ENCODE measurements around the gene PSMF1.

PSMF1 gene

DNA sequence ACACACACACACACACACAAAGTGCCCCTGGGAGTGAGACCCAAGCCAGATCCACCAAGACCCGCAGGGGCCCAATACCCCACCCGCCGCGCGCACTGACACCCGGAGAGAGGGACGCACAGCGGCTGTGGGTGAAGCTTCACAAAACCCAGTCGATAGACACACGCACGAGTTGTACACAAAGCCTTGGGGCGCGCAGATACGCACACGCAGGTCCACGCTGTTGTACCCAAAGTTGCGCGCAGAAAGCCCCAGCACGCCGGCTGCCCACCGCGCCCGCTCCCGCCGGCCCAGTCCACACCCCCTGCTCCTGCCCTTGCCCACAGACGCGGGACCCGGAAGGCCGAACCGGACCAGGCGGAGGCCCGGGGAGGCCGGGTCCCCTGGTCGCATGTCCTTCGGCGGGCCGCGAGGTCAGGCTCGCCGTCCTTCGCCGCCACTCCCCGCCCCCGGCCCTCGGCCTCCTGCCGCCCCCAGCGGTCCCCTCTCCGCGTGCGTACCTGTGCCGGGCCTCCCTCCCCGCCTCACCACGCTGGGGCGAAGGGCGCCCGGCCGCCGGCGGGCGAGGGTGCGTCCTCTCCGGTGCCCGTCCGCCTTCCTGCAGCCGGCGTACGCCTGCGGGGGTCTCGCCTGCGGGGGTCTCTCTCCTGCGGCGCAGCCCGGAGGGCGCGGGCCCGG is 66.4 kb downstream of the PSMF1 start, which contains the start of gene TMEM74B:
Gene TMEM74B (minus strand): TSS at position 344 of the 678 bp plus-strand sequence. CDS start 1,180 bp downstream, outside the sequence.
- peaks cover 59% of the 10 kb centered on the region for H3K27me3 ChIP-seq (ENCODE audit: control insufficient read depth, insufficient read depth, low read length)
- H3K36me3 ChIP-seq (ENCODE audit: insufficient read depth, low read length) = no peaks in the 10 kb centered on the region
- no peak within 1 kb of the TSS for H3K9ac ChIP-seq (ENCODE audit: low read depth, low read length)
- peak within 1 kb of the TSS; percentile 70 for H3K4me2 ChIP-seq (ENCODE audit: low read length)
- H3K4me1 ChIP-seq (ENCODE audit: control insufficient read depth, insufficient read depth, low read length) = no peaks in the 10 kb centered on the region
- H3K9me3 ChIP-seq (replicated peaks; ENCODE audit: low read length) = no peaks in the 10 kb centered on the region
- peak within 1 kb of the TSS; percentile 57 for H3K4me3 ChIP-seq (ENCODE audit: low read length)

DNA sequence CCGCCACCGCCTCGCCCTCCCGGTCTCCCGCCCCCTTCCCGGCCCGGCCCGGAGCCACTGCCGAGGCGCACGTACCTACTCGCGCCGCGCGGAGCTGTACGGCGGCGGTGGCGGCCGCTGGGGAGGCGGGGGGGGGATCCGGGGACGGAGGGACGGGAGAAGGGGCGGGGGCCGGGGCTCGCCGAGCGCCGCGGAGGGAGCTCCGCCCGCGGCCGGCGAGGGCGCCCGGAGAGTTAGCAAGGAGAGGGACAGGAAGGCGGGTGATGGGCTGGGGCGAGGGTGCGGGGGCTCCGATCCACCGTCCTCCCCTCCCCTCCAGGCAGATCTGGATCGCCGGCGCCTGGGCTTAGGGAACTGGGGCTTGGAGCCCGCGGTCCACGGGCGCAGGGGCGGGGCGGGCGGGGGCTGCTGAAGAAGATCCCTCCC is 66.9 kb downstream of the PSMF1 start:
- Histone ChIP-seq H3K9me3 (replicated peaks; ENCODE audit: low read length) (no peaks in the 10 kb centered on the region), H3K9ac (ENCODE audit: low read depth, low read length) (no peak overlapping the region), H3K4me2 (ENCODE audit: low read length) (peak overlapping the region; percentile 70), H3K4me1 (ENCODE audit: control insufficient read depth, insufficient read depth, low read length) (no peaks in the 10 kb centered on the region), H3K4me3 (ENCODE audit: low read length) (peak overlapping the region; percentile 57), H3K36me3 (ENCODE audit: insufficient read depth, low read length) (no peaks in the 10 kb centered on the region), H3K27me3 (ENCODE audit: control insufficient read depth, insufficient read depth, low read length) (peaks cover 65% of the 10 kb centered on the region)

DNA sequence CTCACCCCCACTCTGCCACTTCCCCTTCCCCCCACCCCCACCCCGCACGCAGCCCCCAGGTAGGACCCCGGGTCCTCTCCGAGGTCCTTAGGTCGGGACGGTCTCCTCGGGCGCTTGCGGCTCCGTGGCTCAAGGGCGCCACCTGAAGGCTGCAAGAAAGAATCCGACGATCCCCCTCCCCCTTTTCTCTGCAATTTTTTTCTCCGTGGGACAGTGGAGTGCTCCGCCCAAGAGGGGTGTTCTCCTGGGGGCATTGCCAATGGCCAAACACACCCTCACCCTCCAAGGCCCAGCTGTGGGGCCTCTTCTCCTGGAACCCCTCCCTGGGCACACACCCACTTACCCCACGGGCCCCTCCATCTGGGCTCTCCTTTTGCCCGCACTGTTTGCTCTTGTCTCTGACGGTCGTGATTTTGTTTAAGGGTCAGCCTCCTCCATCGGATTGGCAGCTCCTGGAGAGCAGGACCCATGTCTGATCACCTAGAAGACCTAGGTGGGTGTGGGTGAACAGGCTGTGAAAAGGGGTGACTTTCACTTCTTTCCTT is 67.5 kb downstream of the PSMF1 start:
- H3K4me3 ChIP-seq (ENCODE audit: low read length) = no peak overlapping the region
- H3K4me1 ChIP-seq (ENCODE audit: control insufficient read depth, insufficient read depth, low read length) = no peaks in the 10 kb centered on the region
- H3K9me3 ChIP-seq (replicated peaks; ENCODE audit: low read length) = no peaks in the 10 kb centered on the region
- peak overlapping the region; percentile 18 for H3K4me2 ChIP-seq (ENCODE audit: low read length)
- no peaks in the 10 kb centered on the region for H3K36me3 ChIP-seq (ENCODE audit: insufficient read depth, low read length)
- H3K27me3 ChIP-seq (ENCODE audit: control insufficient read depth, insufficient read depth, low read length) = peaks cover 70% of the 10 kb centered on the region
- no peak overlapping the region for H3K9ac ChIP-seq (ENCODE audit: low read depth, low read length)

DNA sequence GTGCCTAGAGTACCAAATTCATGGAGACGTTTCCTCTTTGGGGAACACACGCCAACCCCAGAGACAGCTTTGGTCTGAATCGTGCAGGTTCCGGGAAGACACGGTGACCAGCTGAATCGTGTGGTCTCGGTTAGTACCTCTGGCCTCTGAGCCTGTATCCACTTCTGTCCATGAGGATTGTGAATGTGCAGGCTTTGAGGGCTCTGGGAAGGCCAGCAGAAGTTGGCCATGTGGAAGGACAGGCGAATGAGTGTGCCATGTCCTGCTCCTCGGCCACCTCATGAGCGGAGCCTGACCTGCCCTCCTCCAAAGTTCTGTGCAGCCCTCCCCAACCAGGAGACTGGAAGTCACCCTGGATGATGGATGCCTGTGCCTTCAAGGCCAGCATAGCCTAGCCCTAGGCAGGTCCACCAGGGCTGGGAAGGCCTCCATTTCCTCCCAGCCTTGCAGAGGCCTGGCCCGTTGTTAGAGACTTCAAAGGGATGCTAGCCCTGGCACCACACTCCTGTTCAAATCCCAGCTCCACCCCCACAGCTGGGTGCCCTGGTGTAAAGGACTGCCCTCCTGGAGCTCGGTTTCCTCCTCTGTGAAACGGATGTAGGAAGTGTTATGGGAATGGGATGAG is 68.1 kb downstream of the PSMF1 start:
- H3K4me2 ChIP-seq (ENCODE audit: low read length) = no peak overlapping the region
- H3K27me3 ChIP-seq (ENCODE audit: control insufficient read depth, insufficient read depth, low read length) = peaks cover 76% of the 10 kb centered on the region
- H3K9me3 ChIP-seq (replicated peaks; ENCODE audit: low read length) = no peaks in the 10 kb centered on the region
- no peak overlapping the region for H3K9ac ChIP-seq (ENCODE audit: low read depth, low read length)
- no peaks in the 10 kb centered on the region for H3K36me3 ChIP-seq (ENCODE audit: insufficient read depth, low read length)
- H3K4me3 ChIP-seq (ENCODE audit: low read length) = no peak overlapping the region
- no peaks in the 10 kb centered on the region for H3K4me1 ChIP-seq (ENCODE audit: control insufficient read depth, insufficient read depth, low read length)

DNA sequence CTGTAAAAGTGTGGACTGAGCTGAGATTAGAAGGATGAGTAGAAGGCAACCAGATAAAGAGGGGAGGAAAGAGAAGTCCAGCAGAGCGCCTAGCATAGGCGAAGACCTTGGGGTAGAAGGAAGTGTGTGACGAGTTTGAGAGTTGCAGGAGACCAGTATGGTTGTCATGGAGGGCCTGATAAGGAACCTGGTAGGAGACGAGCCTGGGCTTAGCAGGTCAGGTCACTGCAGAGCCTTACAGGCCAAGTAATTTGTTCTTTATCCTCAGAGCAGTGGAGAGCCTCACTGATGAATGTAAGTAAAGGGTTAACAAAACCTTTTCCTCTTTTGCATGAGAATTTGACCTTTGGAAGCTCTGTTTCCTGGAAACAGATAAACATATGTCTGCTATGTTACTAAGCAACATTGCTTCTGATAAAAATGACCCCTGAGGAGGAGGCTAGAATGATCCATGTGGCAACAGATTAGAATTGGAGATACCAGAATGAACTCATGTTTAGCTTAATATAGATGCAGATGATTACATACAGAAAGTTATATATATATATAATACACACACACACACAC is 69.3 kb downstream of the PSMF1 start:
- no peaks in the 10 kb centered on the region for H3K4me1 ChIP-seq (ENCODE audit: control insufficient read depth, insufficient read depth, low read length)
- no peak overlapping the region for H3K4me2 ChIP-seq (ENCODE audit: low read length)
- no peak overlapping the region for H3K4me3 ChIP-seq (ENCODE audit: low read length)
- H3K9me3 ChIP-seq (replicated peaks; ENCODE audit: low read length) = no peaks in the 10 kb centered on the region
- H3K9ac ChIP-seq (ENCODE audit: low read depth, low read length) = no peak overlapping the region
- H3K36me3 ChIP-seq (ENCODE audit: insufficient read depth, low read length) = no peaks in the 10 kb centered on the region
- H3K27me3 ChIP-seq (ENCODE audit: control insufficient read depth, insufficient read depth, low read length) = peaks cover 76% of the 10 kb centered on the region

DNA sequence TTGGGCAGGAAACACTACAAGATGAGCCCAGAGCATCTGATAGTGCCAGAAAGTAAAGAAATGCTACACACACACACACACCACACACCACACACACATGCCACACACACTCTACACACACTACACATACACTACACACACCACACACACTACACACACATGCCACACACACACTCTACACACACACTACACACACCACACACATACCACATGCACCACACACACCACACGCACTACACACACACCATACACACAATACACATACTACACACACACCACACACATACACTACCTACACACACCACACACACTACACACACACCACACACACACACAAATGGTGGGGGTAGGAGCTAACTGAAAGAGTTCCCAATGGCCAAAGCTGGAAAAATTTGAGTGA is 69.9 kb downstream of the PSMF1 start:
- no peak overlapping the region for H3K4me3 ChIP-seq (ENCODE audit: low read length)

DNA sequence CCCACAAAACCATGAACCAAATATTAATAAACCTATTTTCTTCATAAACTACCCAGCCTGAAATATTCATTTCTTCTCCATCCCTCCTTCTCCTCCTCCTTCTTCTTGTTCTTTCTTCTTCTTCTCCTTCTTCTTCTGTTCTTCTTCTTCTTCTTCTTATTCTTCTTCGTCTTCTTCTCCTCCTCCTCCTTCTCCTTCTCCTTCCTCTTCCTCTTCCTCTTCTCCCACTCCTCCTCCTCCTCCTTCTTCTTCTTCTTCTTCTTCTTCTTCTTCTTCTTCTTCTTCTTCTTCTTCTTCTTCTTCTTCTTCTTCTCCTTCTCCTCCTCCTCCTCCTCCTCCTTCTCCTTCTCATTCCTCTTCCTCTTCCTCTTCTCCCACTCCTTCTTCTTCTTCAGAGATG is 71.4 kb downstream of the PSMF1 start:
- Histone ChIP-seq H3K4me3 (ENCODE audit: low read length) (no peak overlapping the region), H3K9ac (ENCODE audit: low read depth, low read length) (no peak overlapping the region), H3K27me3 (ENCODE audit: control insufficient read depth, insufficient read depth, low read length) (peaks cover 72% of the 10 kb centered on the region), H3K36me3 (ENCODE audit: insufficient read depth, low read length) (no peaks in the 10 kb centered on the region), H3K9me3 (replicated peaks; ENCODE audit: low read length) (no peaks in the 10 kb centered on the region), H3K4me1 (ENCODE audit: control insufficient read depth, insufficient read depth, low read length) (no peaks in the 10 kb centered on the region), H3K4me2 (ENCODE audit: low read length) (no peak overlapping the region)

More for the DNA sequence above, 69.9 kb downstream of the PSMF1 start:
- Histone ChIP-seq H3K4me1 (ENCODE audit: control insufficient read depth, insufficient read depth, low read length) (no peaks in the 10 kb centered on the region), H3K27me3 (ENCODE audit: control insufficient read depth, insufficient read depth, low read length) (peaks cover 73% of the 10 kb centered on the region), H3K9ac (ENCODE audit: low read depth, low read length) (no peak overlapping the region), H3K36me3 (ENCODE audit: insufficient read depth, low read length) (no peaks in the 10 kb centered on the region), H3K4me2 (ENCODE audit: low read length) (no peak overlapping the region), H3K9me3 (replicated peaks; ENCODE audit: low read length) (no peaks in the 10 kb centered on the region)

DNA sequence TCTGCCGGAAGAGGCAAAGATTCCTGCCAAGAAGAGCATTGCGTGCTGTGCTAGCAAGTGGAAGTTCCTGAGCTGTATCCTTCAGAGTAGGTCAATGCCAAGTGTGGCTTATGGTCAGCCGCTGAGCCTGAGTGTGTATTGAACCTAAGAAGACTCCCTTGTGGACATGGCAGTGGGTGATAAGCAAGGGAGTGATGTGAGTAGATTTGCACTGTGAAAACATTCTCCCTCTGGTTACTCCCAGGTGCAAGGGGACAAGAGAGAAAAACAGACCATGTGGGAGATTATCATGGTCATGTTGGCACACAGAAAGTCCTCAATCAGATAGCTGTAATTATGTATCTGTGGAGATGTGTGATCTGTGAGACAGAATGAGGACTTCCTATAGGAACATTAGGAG is 72.4 kb downstream of the PSMF1 start:
- Histone ChIP-seq H3K4me2 (ENCODE audit: low read length) (no peak overlapping the region), H3K27me3 (ENCODE audit: control insufficient read depth, insufficient read depth, low read length) (peaks cover 80% of the 10 kb centered on the region), H3K4me3 (ENCODE audit: low read length) (no peak overlapping the region), H3K9me3 (replicated peaks; ENCODE audit: low read length) (no peaks in the 10 kb centered on the region), H3K9ac (ENCODE audit: low read depth, low read length) (no peak overlapping the region), H3K36me3 (ENCODE audit: insufficient read depth, low read length) (no peaks in the 10 kb centered on the region), H3K4me1 (ENCODE audit: control insufficient read depth, insufficient read depth, low read length) (no peaks in the 10 kb centered on the region)

DNA sequence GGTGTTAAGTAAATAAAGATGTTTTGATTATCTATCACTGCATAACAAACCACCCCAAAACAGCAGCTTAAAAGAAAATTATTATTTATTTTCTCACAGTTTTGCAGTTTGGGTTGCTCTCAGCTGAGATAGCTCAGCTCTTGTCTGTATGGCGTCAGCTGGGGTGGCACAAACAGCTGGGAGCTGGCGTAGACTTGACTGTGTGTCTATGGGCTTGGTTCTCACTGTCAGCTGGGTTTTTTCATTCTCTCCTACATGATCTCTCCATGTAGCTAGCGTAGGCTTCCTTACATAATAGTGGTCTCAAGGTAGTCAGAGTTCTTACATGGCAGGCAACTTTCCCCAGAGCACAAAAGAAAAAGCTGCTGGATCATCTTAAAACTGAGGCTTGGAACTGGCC is 72.9 kb downstream of the PSMF1 start:
- no peaks in the 10 kb centered on the region for H3K4me1 ChIP-seq (ENCODE audit: control insufficient read depth, insufficient read depth, low read length)
- H3K27me3 ChIP-seq (ENCODE audit: control insufficient read depth, insufficient read depth, low read length) = peaks cover 80% of the 10 kb centered on the region
- no peak overlapping the region for H3K4me3 ChIP-seq (ENCODE audit: low read length)
- H3K9ac ChIP-seq (ENCODE audit: low read depth, low read length) = no peak overlapping the region
- no peaks in the 10 kb centered on the region for H3K36me3 ChIP-seq (ENCODE audit: insufficient read depth, low read length)
- H3K4me2 ChIP-seq (ENCODE audit: low read length) = no peak overlapping the region
- H3K9me3 ChIP-seq (replicated peaks; ENCODE audit: low read length) = no peaks in the 10 kb centered on the region

DNA sequence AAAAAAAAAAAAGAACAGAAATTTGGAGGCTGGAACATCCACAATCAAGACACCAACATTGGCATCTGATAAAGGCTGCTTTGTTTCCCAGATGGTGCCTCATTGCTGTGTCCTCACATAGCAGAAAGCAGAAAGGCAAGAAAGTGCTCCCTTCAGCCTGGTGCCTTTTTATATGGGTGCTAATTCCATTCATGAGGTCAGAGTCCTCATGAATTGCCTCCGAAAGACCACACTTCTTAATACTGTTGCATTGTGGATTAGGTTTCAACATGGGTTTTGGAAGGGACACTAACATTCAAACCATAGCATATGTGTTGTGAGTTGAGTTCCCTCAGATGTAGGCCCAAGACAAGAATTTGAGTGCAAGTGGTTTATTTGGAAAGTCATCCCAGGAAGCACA is 76.8 kb downstream of the PSMF1 start:
- no peak overlapping the region for H3K4me3 ChIP-seq (ENCODE audit: low read length)
- peaks cover 65% of the 10 kb centered on the region for H3K27me3 ChIP-seq (ENCODE audit: control insufficient read depth, insufficient read depth, low read length)
- H3K4me2 ChIP-seq (ENCODE audit: low read length) = no peak overlapping the region
- no peaks in the 10 kb centered on the region for H3K36me3 ChIP-seq (ENCODE audit: insufficient read depth, low read length)
- H3K9ac ChIP-seq (ENCODE audit: low read depth, low read length) = no peak overlapping the region
- no peaks in the 10 kb centered on the region for H3K4me1 ChIP-seq (ENCODE audit: control insufficient read depth, insufficient read depth, low read length)
- no peaks in the 10 kb centered on the region for H3K9me3 ChIP-seq (replicated peaks; ENCODE audit: low read length)

DNA sequence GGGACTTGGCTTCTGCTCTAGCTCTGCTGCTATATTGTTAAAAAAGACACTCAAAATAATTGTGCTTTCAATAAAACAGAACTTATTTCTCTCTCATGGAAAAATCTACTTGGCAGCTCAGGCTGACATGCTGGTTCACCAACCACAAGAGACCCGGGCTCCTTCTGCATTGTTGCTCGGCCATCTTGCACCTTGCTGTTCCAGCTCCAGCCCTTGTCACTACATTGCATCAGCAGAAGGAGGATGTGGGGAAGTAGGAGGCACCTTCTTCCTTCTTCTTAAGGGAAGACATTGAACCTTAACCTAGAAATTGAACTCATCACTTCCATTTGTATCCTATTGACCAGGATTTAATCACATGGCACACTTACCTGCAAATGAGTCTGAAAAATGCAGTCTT is 78.2 kb downstream of the PSMF1 start:
- no peak overlapping the region for H3K4me3 ChIP-seq (ENCODE audit: low read length)
- peaks cover 54% of the 10 kb centered on the region for H3K27me3 ChIP-seq (ENCODE audit: control insufficient read depth, insufficient read depth, low read length)
- H3K36me3 ChIP-seq (ENCODE audit: insufficient read depth, low read length) = no peaks in the 10 kb centered on the region
- H3K4me2 ChIP-seq (ENCODE audit: low read length) = no peak overlapping the region
- no peak overlapping the region for H3K9ac ChIP-seq (ENCODE audit: low read depth, low read length)
- no peaks in the 10 kb centered on the region for H3K4me1 ChIP-seq (ENCODE audit: control insufficient read depth, insufficient read depth, low read length)
- no peaks in the 10 kb centered on the region for H3K9me3 ChIP-seq (replicated peaks; ENCODE audit: low read length)

Data from skeletal muscle satellite cell (primary cell).